AG09319 (cell line): ENCODE measurements around the gene MRPL45.
A peak's percentile ranks its signal among the peaks of the same experiment; 100 is the strongest.
"Not testable (repeated sequence)": the region's sequence is repeated elsewhere in the genome, so short reads cannot be mapped to it uniquely, and the experiment has no call there.

Experiments used
- DNase-seq: peaks from one replicate; pipeline ENCODE4 v3.0.0-alpha.2; 2010; ENCODE audit warnings: low read depth; ENCODE audit errors: extremely low read depth
- TF ChIP-seq, protein P1 (sequence below): IDR thresholded peaks from 2 replicates; pipeline ENCODE4 v1.5.1; 2011; ENCODE audit warnings: low read depth, mild to moderate bottlenecking, inconsistent platforms, low read length, moderate library complexity

The MRPL45 gene

DNA sequence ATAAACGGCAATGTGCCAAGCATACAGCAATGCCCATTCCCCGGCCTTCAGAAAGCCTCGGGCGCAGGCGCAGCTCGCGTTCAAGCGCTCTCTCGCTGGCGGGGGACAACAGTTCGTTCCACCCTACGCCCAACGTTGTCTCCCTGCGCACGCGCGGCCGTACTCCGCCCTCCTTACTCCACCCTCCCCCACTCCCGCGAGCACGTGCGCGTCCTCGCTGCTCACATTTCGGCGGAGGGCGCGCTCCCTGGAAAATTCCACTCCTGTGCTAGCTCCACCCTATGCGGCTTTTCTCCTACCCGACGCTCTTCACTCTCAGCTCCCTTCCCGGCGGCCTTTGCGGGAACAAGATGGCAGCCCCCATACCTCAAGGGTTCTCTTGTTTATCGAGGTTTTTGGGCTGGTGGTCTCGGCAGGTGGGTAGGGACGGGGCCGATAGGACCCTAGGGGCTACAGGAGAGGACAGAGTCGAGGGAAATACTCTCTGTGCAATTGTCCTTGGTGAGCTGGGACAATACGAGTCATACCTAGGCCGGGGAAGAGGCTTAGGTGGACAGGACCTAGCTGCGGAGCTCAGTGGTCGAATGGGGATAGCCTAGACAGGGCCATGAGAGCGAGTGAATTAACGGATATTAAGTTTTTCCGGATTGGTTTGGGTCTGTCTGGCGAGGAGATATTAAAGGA is at the start of gene MRPL45:
TSS of gene MRPL45 (plus strand) at position 335 of the 684 bp plus-strand sequence. CDS start at position 351, 16 bp downstream.
- DNase-seq, result peak; percentile 93

DNA sequence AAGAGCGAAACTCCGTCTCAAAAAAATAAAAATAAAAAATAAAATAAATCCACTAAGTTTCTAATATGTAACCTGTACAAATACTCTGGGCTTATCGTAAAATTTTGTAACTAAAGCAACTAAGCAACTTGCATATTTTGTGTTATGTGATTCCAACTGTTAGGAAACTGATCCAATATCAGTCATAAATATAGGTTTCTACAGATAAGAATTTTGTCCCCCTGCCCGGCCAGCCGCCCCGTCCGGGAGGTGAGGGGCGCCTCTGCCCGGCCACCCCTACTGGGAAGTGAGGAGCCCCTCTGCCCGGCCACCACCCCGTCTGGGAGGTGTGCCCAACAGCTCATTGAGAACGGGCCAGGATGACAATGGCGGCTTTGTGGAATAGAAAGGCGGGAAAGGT is 43.8 kb upstream of the MRPL45 start:
- DNase-seq, result not testable (repeated sequence)

- not testable (repeated sequence) for DNase-seq
These were observed 42.6 kb upstream of the MRPL45 start for GRCh38 chr17:38254357-38254756.

GRCh38 chr17:38257013-38257621 is 39.9 kb upstream of the MRPL45 start:
- peak; percentile 55 for DNase-seq

GRCh38 chr17:38265974-38266506 is 30.9 kb upstream of the MRPL45 start:
- DNase-seq, result not testable (repeated sequence)

- DNase-seq, result not testable (repeated sequence)
These were observed 30.4 kb upstream of the MRPL45 start for GRCh38 chr17:38266571-38266970.

DNA sequence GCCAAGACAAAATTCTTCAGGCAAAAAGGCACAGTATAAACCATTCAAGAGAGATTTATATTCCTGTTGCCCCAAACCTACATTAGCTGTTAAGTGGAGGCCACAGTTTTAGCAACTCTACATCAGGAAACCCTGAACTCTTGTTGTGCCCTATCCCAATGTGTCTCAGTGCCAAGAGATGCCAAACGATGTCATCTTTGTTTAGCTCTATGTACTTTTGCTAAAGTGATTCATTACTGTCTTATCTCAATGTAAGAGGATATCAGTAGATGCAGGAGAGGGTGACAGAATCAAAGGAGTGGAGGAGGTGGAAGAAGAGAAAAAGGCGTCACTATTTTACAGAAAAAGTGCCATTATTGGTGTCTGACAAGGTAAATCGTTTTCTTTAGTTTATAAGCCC is 28.8 kb upstream of the MRPL45 start:
- DNase-seq, result not testable (repeated sequence)

DNA sequence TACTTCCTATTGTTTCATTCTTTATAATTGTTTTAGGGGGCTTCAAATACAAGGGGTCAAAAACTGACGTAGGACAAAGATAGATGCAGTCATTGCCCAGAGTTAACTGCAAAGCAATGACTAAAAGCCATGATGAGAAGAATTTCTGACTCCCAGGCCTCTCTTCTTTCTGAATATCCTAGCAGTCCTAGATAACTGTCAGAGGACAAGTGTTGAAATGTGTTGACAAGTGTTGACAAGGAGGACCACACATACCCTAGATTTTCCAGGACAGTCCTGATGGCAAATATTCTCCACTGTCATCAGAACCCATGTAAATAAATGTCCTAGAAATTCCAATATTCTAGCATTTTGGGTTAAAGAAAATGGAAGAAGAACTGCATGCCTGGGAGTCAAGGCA is 27.9 kb upstream of the MRPL45 start:
- not testable (repeated sequence) for DNase-seq

GRCh38 chr17:38269552-38269951 is 27.4 kb upstream of the MRPL45 start:
- DNase-seq, result not testable (repeated sequence)

DNA sequence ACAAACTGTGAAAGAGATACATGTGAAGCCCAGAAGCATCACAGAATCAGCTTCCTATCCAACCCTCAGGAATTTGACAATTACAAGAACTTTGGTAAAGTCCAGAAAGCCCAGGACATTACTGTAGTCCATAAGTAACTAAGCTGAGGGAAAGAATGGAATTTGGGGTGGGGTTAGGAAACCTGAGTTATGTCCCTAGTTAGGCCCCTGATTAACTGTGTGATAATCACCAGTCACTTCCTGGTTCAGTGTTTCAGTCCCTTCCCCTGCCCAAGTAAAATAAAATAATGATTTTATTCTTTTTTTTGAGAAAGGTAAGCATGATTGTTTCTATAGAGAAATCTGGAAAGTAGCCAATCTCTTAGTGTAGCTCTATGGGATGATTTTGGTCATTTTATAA is 11.0 kb upstream of the MRPL45 start:
- not testable (repeated sequence) for DNase-seq

DNA sequence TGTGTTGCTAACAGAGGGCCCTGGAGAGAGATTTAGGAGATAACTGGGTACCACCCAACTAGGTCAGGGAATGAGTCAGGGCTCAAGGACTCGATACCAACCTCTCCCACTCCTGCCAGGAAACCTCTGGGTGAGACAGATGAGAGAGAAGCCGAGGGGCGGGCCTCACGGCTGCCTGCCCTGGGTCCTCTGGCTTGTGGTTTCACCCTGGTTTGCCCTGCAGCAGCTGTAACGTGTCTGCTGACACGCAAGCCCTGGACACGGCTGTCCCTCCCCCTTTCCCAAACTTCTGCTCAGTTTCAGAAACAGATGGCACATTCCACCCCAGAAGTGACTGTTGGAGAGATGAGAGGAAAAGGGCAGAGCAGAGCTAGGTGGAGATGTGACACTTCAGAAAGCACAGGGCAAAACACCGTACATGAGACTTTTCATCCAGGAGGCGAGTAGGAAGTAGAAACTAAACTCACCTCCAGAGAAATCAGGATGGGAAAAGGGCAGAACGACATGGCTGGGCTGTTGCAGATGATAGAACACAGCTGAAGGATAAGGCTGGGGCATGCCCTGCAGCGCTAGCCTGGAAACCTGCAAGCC is 10.4 kb upstream of the MRPL45 start:
- peak; percentile 15 for DNase-seq

GRCh38 chr17:38288217-38288827 is 8.6 kb upstream of the MRPL45 start:
- not testable (repeated sequence) for DNase-seq
- TF ChIP-seq, protein P1, sequence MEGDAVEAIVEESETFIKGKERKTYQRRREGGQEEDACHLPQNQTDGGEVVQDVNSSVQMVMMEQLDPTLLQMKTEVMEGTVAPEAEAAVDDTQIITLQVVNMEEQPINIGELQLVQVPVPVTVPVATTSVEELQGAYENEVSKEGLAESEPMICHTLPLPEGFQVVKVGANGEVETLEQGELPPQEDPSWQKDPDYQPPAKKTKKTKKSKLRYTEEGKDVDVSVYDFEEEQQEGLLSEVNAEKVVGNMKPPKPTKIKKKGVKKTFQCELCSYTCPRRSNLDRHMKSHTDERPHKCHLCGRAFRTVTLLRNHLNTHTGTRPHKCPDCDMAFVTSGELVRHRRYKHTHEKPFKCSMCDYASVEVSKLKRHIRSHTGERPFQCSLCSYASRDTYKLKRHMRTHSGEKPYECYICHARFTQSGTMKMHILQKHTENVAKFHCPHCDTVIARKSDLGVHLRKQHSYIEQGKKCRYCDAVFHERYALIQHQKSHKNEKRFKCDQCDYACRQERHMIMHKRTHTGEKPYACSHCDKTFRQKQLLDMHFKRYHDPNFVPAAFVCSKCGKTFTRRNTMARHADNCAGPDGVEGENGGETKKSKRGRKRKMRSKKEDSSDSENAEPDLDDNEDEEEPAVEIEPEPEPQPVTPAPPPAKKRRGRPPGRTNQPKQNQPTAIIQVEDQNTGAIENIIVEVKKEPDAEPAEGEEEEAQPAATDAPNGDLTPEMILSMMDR, result peak; percentile 30

DNA sequence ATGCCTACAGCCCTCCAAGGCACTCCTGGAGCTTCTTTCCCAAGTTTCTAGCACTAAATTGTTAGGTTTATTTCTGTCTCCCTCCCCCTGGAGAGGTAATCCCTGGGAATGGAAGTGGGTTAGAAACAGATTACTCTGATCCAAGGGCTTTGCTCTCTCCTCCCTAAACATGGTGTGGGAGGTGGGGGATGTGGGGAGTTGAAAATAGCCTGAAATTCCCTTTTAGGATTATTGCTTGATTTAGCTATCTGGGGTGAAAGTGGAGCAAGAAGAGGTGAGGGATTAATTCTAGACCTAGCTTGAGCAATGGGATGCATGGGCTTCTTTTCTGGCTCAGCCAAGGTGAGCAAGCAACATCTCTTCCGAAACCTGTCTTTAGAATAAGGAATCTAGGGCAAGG is 7.2 kb upstream of the MRPL45 start:
- DNase-seq, result not testable (repeated sequence)

- DNase-seq, result not testable (repeated sequence)
These were observed 1.2 kb upstream of the MRPL45 start for GRCh38 chr17:38295602-38296365.
